Measurements from ENCODE around the gene CWF19L2. TPM values are rescaled to one million over a fixed set of nuclear protein-coding genes. Genes with fewer than 3 reads are reported as not detected.

Gene CWF19L2
- total RNA-seq, 1 experiment from 2014 or later = 10.0 TPM

- intact Hi-C loops (cut with micrococcal nuclease; ENCODE audit: unreplicated experiment) = loop anchor here (10.0 kb wide), 1 partner anchor 176 kb away; no protein-coding TSS in a partner anchor
- Mint-ChIP-seq H3K27ac (ENCODE audit: unreplicated experiment) (no peak overlapping the region), H3K27me3 (ENCODE audit: unreplicated experiment) (no peaks in the 10 kb centered on the region), H3K9me3 (ENCODE audit: low read depth, unreplicated experiment) (no peaks in the 10 kb centered on the region), H3K4me1 (ENCODE audit: low read depth, unreplicated experiment) (no peaks in the 10 kb centered on the region), H3K4me3 (ENCODE audit: low read depth, unreplicated experiment) (no peak overlapping the region), H3K36me3 (ENCODE audit: insufficient read depth, unreplicated experiment) (no peaks in the 10 kb centered on the region)
- DNase-seq = no peak
- BruUV-seq (replicated peaks) = no TSS peak
- CTCF ChIA-PET = no interaction called here
- TF ChIP-seq CTCF (IDR thresholded peaks at IDR 0.05; ENCODE audit: unreplicated experiment) = no peak
These were observed 27.1 kb downstream of the CWF19L2 start for GRCh38 chr11:107430525-107430924.

GRCh38 chr11:107427569-107428180 lies 29.9 kb downstream of the CWF19L2 start:
- DNase-seq = no peak
- no peaks in the 10 kb centered on the region for H3K4me1 Mint-ChIP-seq (ENCODE audit: low read depth, unreplicated experiment)
- no peak overlapping the region for H3K27ac Mint-ChIP-seq (ENCODE audit: unreplicated experiment)
- intact Hi-C loops (cut with micrococcal nuclease; ENCODE audit: unreplicated experiment) = no loop called here
- no peaks in the 10 kb centered on the region for H3K9me3 Mint-ChIP-seq (ENCODE audit: low read depth, unreplicated experiment)
- no peak for TF ChIP-seq CTCF (IDR thresholded peaks at IDR 0.05; ENCODE audit: unreplicated experiment)
- CTCF ChIA-PET = no interaction called here
- no peaks in the 10 kb centered on the region for H3K36me3 Mint-ChIP-seq (ENCODE audit: insufficient read depth, unreplicated experiment)
- no TSS peak for BruUV-seq (replicated peaks)
- no peaks in the 10 kb centered on the region for H3K27me3 Mint-ChIP-seq (ENCODE audit: unreplicated experiment)
- H3K4me3 Mint-ChIP-seq (ENCODE audit: low read depth, unreplicated experiment) = no peak overlapping the region

GRCh38 chr11:107413352-107413751 lies 44.3 kb downstream of the CWF19L2 start:
- CTCF ChIA-PET = no interaction called here
- no peak overlapping the region for H3K4me3 Mint-ChIP-seq (ENCODE audit: low read depth, unreplicated experiment)
- TF ChIP-seq CTCF (IDR thresholded peaks at IDR 0.05; ENCODE audit: unreplicated experiment) = no peak
- H3K4me1 Mint-ChIP-seq (ENCODE audit: low read depth, unreplicated experiment) = peaks cover 2% of the 10 kb centered on the region
- no TSS peak for BruUV-seq (replicated peaks)
- no peaks in the 10 kb centered on the region for H3K9me3 Mint-ChIP-seq (ENCODE audit: low read depth, unreplicated experiment)
- H3K27ac Mint-ChIP-seq (ENCODE audit: unreplicated experiment) = no peak overlapping the region
- DNase-seq = no peak
- intact Hi-C loops (cut with micrococcal nuclease; ENCODE audit: unreplicated experiment) = no loop called here
- no peaks in the 10 kb centered on the region for H3K36me3 Mint-ChIP-seq (ENCODE audit: insufficient read depth, unreplicated experiment)
- no peaks in the 10 kb centered on the region for H3K27me3 Mint-ChIP-seq (ENCODE audit: unreplicated experiment)

- no TSS peak for BruUV-seq (replicated peaks)
- intact Hi-C loops (cut with micrococcal nuclease; ENCODE audit: unreplicated experiment) = no loop called here
These were observed 48.8 kb downstream of the CWF19L2 start for GRCh38 chr11:107408762-107409211.

More at GRCh38 chr11:107408762-107409211, 48.8 kb downstream of the CWF19L2 start:
- H3K9me3 Mint-ChIP-seq (ENCODE audit: low read depth, unreplicated experiment) = peaks cover under 1% of the 10 kb centered on the region
- DNase-seq = no peak
- H3K27me3 Mint-ChIP-seq (ENCODE audit: unreplicated experiment) = no peaks in the 10 kb centered on the region
- no peak overlapping the region for H3K4me3 Mint-ChIP-seq (ENCODE audit: low read depth, unreplicated experiment)
- no peaks in the 10 kb centered on the region for H3K36me3 Mint-ChIP-seq (ENCODE audit: insufficient read depth, unreplicated experiment)
- TF ChIP-seq CTCF (IDR thresholded peaks at IDR 0.05; ENCODE audit: unreplicated experiment) = no peak
- CTCF ChIA-PET = interaction anchor here (0.7 kb wide), 1 partner anchor 134 kb away, joined by 5 read pairs; no protein-coding TSS in a partner anchor
- H3K27ac Mint-ChIP-seq (ENCODE audit: unreplicated experiment) = no peak overlapping the region
- H3K4me1 Mint-ChIP-seq (ENCODE audit: low read depth, unreplicated experiment) = peaks cover 8% of the 10 kb centered on the region

All from Calu3 (cell line).